ENCODE measurements around the gene CEACAM16.

GRCh38 chr19:44749994-44750393 is 51.0 kb downstream of the CEACAM16 start:
- TF ChIP-seq CTCF (IDR thresholded peaks at IDR 0.05): no peak
- no peak for TF ChIP-seq POLR2A (IDR thresholded peaks at IDR 0.05)
